Lower leg skin (tissue), 4 donors: Measurements from ENCODE around the gene SNX24. TPM values are rescaled to one million over a fixed set of nuclear protein-coding genes. Genes with fewer than 3 reads are reported as not detected.

Experiments
- DNase-seq, 2 donors: peaks; one replicate each; pipeline ENCODE4 v3.0.0-alpha.2; 2019; ENCODE audit warnings: low spot score in 2 of 2
- H3K4me3 ChIP-seq: fragments of 200-600 bp; sonication (generic); 2 replicates; pipeline ENCODE4 v1.5.1; 2017; ENCODE audit warnings: mild to moderate bottlenecking, low read depth; ENCODE audit not compliant: poor library complexity, severe bottlenecking
- POLR2A ChIP-seq, 2 donors: fragments of 450-650 bp; IDR thresholded peaks; one replicate each; pipeline ENCODE4 v1.6.1; 2016 to 2017; ENCODE audit warnings: antibody characterized with exemption in 2 of 2, mild to moderate bottlenecking in 1 of 2, moderate library complexity in 1 of 2
- WGBS, 2 donors: methylation state at CpG; one replicate each; pipeline ENCODE4 v1.1.5; 2018; 5-methylcytosine and 5-hydroxymethylcytosine counted together
- intact Hi-C: fragments of 100-400 bp; cut with DNase I; formaldehyde crosslinking; loops from one replicate; pipeline ENCODE4 v1.15.0; 2023; ENCODE audit warnings: low total_unique reads
- total RNA-seq, 4 donors: library from RNA; depleted of rRNA; stranded (reverse); fragments of >200 nt; gene quantifications; one replicate each; pipeline ENCODE4 v1.1.0, GENCODE V29; 2016
- TF ChIP-seq, protein P1 (sequence below), 3 donors: fragments of 450-650 bp; IDR thresholded peaks; one replicate each; pipeline ENCODE4 v1.5.1; 2016; ENCODE audit warnings: antibody characterized with exemption in 3 of 3, mild to moderate bottlenecking in 3 of 3, moderate library complexity in 2 of 3

The SNX24 gene
- total RNA-seq, 4 donors from 2014 or later: 20.1 to 28.1 (median 20.9) TPM

DNA sequence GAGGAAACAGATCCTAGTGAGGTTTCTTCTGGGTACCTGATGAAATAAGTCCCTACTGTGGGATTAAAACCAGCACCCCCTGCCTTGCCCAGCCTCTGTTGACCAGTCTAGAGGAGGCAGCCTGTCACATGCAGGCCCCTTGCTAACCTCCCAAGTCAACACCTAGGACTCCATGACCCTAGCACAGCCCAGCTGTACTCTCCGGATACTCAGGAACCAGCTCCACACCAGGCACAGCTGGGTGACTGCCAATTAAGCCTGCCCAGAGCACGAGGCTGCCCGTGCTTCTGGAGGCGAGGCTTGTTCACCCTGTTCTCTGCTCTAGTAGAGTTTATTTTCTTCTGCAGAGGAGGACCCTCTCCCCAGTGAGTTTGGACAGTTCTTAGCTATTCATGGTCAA is 92.5 kb downstream of the SNX24 start:
- DNase-seq: peak; percentile 19 to 84
- 30 to 43% methylated on average over 3 to 4 of the region's 4 CpGs for WGBS, 2 donors
- intact Hi-C loops: no loop called here
- H3K4me3 ChIP-seq: no peak overlapping the region
- TF ChIP-seq, protein P1, sequence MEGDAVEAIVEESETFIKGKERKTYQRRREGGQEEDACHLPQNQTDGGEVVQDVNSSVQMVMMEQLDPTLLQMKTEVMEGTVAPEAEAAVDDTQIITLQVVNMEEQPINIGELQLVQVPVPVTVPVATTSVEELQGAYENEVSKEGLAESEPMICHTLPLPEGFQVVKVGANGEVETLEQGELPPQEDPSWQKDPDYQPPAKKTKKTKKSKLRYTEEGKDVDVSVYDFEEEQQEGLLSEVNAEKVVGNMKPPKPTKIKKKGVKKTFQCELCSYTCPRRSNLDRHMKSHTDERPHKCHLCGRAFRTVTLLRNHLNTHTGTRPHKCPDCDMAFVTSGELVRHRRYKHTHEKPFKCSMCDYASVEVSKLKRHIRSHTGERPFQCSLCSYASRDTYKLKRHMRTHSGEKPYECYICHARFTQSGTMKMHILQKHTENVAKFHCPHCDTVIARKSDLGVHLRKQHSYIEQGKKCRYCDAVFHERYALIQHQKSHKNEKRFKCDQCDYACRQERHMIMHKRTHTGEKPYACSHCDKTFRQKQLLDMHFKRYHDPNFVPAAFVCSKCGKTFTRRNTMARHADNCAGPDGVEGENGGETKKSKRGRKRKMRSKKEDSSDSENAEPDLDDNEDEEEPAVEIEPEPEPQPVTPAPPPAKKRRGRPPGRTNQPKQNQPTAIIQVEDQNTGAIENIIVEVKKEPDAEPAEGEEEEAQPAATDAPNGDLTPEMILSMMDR (IDR thresholded peaks at IDR 0.05): no peak
- TF ChIP-seq POLR2A (IDR thresholded peaks at IDR 0.05): no peak

DNA sequence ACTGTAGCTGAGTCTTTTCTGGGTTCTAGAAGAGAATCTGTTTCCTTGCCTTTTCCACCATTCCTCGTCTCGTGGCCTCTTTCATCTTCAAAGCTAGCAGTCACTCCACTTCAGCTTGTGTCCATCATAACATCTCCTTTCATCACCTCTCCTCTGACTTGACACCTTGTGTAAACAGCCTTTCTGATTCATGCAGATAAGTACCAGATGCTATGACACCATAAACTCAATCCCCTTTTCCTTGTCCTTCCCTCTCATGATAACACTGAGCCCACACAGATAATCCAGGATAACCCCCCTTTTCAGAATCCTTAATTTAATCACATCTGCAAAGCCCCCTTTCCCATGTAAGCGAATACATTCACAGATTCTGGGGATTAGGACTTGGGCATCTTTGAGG is 95.5 kb downstream of the SNX24 start:
- TF ChIP-seq, protein P1 (IDR thresholded peaks at IDR 0.05): no peak
- TF ChIP-seq POLR2A (IDR thresholded peaks at IDR 0.05): no peak
- H3K4me3 ChIP-seq: no peak overlapping the region
- intact Hi-C loops: no loop called here
- DNase-seq: no peak
- WGBS, 2 donors: 95 to 98% methylated on average over 3 of the region's 3 CpGs

DNA sequence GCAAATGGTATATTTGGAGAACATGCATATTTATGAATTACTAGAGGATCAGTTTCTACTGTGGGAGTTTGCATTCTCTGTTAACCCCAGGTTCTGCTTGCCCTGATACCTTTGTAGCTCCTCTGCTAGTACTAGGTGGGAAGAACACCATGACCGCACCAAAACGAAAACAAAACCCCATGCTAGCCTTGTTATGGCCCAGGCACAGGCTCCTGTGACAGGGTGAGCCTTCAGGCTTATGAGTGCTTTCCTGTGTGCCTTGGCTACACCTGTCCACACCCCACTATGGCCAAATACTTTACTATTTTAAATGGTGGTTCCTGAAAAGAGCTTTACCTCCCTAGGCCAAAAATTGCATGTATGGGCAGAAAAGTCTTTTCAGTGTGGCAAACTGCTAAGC is 96.3 kb downstream of the SNX24 start:
- DNase-seq: no peak
- no peak overlapping the region for H3K4me3 ChIP-seq
- intact Hi-C loops: no loop called here
- 85 to 86% methylated on average over 2 of the region's 2 CpGs for WGBS, 2 donors
- no peak for TF ChIP-seq POLR2A (IDR thresholded peaks at IDR 0.05)
- TF ChIP-seq, protein P1 (IDR thresholded peaks at IDR 0.05): no peak

DNA sequence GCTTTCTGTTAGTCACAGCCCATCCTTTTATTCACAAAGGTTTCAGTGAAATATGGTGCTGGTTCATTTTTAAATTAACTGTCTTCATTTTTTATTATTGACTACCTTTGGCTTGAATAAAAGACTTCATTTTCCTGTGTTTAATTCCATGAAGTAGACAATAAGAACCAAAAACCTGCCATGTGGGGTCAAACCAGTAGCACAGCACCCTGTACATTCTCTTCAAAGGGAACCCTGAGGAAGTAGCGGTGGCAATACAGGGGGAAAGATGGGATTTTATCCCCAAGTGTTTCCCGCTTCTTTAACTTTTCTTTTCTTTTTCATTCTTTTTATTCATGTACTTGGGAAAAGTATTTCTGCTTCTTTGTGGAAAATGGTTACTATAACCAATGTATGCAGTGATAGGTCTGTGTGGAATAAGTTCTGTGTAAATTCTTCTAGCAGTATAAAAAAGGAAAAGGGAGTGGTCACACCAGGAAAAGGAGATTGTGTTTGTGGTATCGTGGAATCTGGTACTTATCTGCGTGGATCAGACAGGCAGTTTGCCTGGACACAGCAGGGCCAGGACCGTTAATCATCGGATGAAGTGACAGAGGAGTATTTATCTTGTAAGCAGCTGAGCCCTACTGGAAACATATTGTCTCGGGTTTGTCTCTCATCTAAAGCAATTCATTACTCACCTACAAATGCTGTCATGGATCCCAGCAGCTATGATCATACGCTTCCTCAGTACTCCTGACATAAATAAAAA is 96.9 kb downstream of the SNX24 start:
- WGBS, 2 donors: 57 to 65% methylated on average over 8 of the region's 8 CpGs
- TF ChIP-seq POLR2A (IDR thresholded peaks at IDR 0.05): no peak
- TF ChIP-seq, protein P1 (IDR thresholded peaks at IDR 0.05): no peak
- no peak for DNase-seq
- intact Hi-C loops: no loop called here
- H3K4me3 ChIP-seq: no peak overlapping the region

DNA sequence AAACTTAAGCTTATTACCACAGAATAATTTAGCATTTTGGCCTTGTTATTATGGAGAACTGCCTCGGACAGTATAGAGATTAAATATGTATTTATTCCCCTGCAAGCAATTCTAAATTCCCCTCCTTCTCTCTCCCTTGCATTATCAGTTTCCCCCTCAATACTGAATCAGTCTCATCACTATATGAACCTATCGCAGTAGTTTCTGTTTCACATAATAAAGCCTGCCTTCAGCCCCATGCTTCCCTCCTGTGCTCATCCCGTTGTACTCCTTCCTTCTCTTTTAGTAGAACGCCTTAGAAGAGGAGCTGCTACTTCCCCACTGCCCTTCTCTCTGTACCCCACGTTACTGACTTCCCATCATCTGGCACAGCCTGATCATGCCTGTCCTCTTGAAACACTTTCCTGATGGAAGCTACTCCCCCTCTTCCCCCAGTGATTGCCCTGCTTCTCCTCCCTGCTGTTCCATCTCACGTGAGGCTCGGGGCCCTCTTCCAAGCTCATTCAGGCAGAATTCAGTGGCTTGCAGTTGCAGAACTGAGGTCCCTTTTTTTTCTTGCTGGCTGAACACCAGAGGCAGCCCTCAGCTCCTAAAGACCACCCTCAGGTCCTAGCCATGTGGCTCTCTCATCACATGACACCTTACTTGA is 97.8 kb downstream of the SNX24 start:
- intact Hi-C loops: no loop called here
- WGBS, 2 donors: 74 to 83% methylated on average over 6 to 7 of the region's 7 CpGs

More for the DNA sequence above, 97.8 kb downstream of the SNX24 start:
- DNase-seq: no peak
- H3K4me3 ChIP-seq: no peak overlapping the region
- no peak for TF ChIP-seq POLR2A (IDR thresholded peaks at IDR 0.05)
- TF ChIP-seq, protein P1 (IDR thresholded peaks at IDR 0.05): no peak
